Measurements from ENCODE around the gene SOCS3. TPM values are rescaled to one million over a fixed set of nuclear protein-coding genes. Genes with fewer than 3 reads are reported as not detected.

The SOCS3 gene, protein sequence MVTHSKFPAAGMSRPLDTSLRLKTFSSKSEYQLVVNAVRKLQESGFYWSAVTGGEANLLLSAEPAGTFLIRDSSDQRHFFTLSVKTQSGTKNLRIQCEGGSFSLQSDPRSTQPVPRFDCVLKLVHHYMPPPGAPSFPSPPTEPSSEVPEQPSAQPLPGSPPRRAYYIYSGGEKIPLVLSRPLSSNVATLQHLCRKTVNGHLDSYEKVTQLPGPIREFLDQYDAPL
- 10 to 100 TPM in 3 of 4 donors, 1 to 10 TPM in 1; 6.6 to 51.2 (median 11.6) TPM for total RNA-seq
- 52.6 TPM for polyA plus RNA-seq
- long read RNA-seq, donor 1, transcript SOCS3-201 (2 exons, 2,734 nt), result major isoform, 62 of 75 reads
- long read RNA-seq, donor 1, partial matches to known transcripts, result 0 of 75 reads
- long read RNA-seq, donor 1, other reads (novel, unspliced or antisense), result 13 of 75 reads
- long read RNA-seq, donor 2, transcript SOCS3-201 (2 exons, 2,734 nt), result major isoform, 30 of 38 reads
- long read RNA-seq, donor 2, partial matches to known transcripts, result 0 of 38 reads
- long read RNA-seq, donor 2, other reads (novel, unspliced or antisense), result 8 of 38 reads
- long read RNA-seq, donor 3, transcript SOCS3-201 (2 exons, 2,734 nt), result major isoform, 126 of 254 reads
- long read RNA-seq, donor 3, partial matches to known transcripts, result 0 of 254 reads
- long read RNA-seq, donor 3, other reads (novel, unspliced or antisense), result 128 of 254 reads
- long read RNA-seq, donor 4, transcript SOCS3-201 (2 exons, 2,734 nt), result major isoform, 41 of 48 reads
- long read RNA-seq, donor 4, partial matches to known transcripts, result 0 of 48 reads
- long read RNA-seq, donor 4, other reads (novel, unspliced or antisense), result 7 of 48 reads

DNA sequence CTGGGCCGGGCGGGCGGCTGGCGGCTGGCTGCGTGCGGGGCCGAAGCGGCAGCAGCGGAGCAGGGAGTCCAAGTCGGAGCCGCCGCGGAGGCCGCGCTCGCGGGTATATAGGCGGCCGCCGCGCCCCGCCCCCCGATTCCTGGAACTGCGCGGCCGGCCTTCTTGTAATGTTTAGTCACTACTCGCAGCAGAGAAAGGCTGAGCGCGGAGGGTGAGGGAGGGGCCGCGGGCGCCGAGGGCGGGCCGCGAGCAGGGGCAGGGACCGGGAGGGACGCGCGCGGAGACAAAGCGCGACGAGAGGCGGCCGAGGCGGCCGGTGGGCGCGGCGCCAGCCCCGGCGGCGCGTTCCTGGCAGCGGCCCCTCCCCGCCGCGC, at the start of gene SOCS3:
Gene SOCS3, minus strand, starts transcription at position 81 of the 374 bp plus-strand sequence. CDS start 982 bp downstream, outside the sequence.
- WGBS, result under 1% methylated on average over 59 of the region's 59 CpGs
- ATAC-seq, result peak; percentile 84 to 91
- peaks cover 9% of the 10 kb centered on the region for H3K4me1 ChIP-seq (ENCODE audit: control insufficient read depth, insufficient read depth, low read length)

DNA sequence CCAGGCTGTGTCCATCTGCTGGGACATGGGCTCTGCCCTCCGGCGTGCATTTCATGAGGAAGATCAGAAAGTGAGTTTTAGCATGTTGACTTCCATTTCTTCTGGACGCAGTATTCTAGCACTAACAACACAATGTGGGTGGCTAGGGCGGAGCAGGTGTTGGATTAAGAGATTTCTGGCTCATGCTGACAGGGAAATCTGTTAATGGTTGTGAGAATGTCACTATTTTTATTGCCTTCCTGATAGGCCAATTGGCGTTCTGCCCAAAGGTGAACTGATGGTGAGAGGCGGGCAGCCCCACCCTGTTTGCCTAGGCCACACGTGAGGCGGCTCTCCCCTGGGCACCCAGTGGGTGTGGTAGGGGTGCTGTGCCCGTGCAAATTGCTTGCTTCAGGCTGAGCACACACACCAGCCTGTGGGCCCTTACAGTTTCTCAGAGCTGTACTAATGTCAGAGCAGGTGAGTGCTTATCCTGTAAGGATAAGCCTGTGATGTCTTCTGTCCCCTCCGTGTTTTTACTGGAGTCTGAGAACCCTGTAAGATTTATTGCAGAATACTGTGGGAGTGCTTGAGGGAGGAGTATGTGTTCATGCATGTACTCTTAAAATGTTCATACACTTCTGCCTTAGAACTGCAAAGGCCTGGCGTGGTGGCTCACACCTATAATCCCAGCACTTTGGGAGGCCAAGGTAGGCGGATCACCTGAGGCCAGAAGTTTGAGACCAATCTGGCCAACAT, 49.5 kb upstream of the SOCS3 start:
- intact Hi-C loops (cut with DNase I), result no loop called here
- Histone ChIP-seq H3K27ac (ENCODE audit: low read length) (no peak overlapping the region), H3K27me3 (ENCODE audit: control insufficient read depth, insufficient read depth) (no peaks in the 10 kb centered on the region)

More for the DNA sequence above, at the start of gene SOCS3:
- H3K27ac ChIP-seq (ENCODE audit: low read length), result peak within 1 kb of the TSS; percentile 87
- intact Hi-C loops (cut with DNase I), result loop anchor here (2.0 to 5.0 kb wide), 4 partner anchors 61 to 68 kb away; no protein-coding TSS in a partner anchor
- H3K4me3 ChIP-seq (ENCODE audit: low read length), result peak within 1 kb of the TSS; percentile 64
- peak; percentile 97 to 98 (median 98) for DNase-seq
- no peaks in the 10 kb centered on the region for H3K27me3 ChIP-seq (ENCODE audit: control insufficient read depth, insufficient read depth)
- H3K9me3 ChIP-seq (ENCODE audit: control insufficient read depth, low read length), result no peaks in the 10 kb centered on the region

DNA sequence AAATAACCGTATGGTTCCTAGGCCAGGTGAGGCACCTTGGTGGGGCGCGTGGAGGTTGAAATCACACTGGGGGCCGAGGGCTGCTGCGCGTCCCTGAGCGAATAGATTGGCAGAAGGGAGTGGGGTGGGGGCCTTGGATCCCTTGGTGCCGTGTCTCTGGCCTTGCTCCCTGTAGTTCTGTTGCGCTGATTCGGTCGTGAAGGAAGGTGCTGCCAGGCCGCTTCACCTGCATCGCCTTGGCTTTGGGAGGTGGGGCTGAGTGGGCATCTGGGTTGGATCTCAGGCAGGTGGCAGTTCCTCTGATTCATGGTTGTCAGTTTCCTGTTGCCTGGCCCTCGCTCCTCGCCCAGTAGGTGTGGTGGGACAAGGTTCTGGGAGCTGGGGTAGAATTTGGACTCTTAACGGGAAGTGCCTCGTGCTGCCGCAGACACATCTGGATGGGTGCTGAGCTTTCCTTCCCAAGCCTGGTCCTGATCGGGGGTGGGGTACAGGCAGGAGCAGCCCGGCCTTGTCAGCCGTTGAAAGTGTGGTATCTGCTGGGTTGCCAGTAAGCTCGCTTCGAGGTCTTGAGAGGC, 48.7 kb upstream of the SOCS3 start:
- DNase-seq (peak in 1 of 3 donors; percentile 32), ATAC-seq (no peak)
- 87% methylated on average over 23 of the region's 23 CpGs for WGBS
- intact Hi-C loops (cut with DNase I), result no loop called here
- Histone ChIP-seq H3K4me1 (ENCODE audit: control insufficient read depth, insufficient read depth, low read length) (peaks cover 23% of the 10 kb centered on the region), H3K9me3 (ENCODE audit: control insufficient read depth, low read length) (no peaks in the 10 kb centered on the region), H3K27ac (ENCODE audit: low read length) (no peak overlapping the region), H3K4me3 (ENCODE audit: low read length) (no peak overlapping the region), H3K27me3 (ENCODE audit: control insufficient read depth, insufficient read depth) (no peaks in the 10 kb centered on the region)

More for the DNA sequence above, 49.5 kb upstream of the SOCS3 start:
- H3K4me3 ChIP-seq (ENCODE audit: low read length), result no peak overlapping the region
- WGBS, result 69% methylated on average over 12 of the region's 12 CpGs
- H3K4me1 ChIP-seq (ENCODE audit: control insufficient read depth, insufficient read depth, low read length), result peaks cover 23% of the 10 kb centered on the region
- ATAC-seq (no peak), DNase-seq (peak in 2 of 3 donors; percentile 47 to 53)
- no peaks in the 10 kb centered on the region for H3K9me3 ChIP-seq (ENCODE audit: control insufficient read depth, low read length)

DNA sequence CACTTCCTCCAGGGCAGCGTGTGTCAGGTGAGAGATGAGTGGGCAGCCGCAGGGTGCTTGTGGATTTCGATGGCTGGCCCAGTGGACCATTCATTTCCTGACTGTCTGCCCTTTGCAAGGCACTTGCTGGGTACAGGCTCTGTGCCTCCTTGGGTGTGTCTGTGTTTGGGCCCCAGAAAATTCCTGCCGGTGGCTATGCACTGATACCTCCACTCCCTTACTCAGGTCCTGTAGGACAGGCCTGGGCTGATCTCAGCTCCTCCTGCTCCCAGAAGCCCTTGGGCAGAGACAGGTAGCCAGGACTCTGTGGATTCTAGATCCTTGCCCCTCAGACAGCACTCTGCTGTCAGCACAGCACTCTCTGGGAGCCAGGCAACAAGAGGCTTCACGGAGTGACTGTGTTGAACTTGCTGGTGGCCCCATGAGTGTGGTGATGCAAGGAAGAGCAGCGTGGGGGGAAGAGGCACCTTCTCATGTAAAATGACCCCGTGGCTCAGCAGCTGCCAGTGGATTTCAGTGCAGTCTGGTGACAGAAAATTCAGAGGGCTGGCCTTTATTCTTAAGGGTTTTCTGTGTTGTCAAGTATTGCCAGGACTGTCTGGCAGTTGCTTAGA, 47.6 kb upstream of the SOCS3 start:
- Histone ChIP-seq H3K4me3 (ENCODE audit: low read length) (no peak overlapping the region), H3K27ac (ENCODE audit: low read length) (no peak overlapping the region), H3K9me3 (ENCODE audit: control insufficient read depth, low read length) (no peaks in the 10 kb centered on the region), H3K27me3 (ENCODE audit: control insufficient read depth, insufficient read depth) (no peaks in the 10 kb centered on the region), H3K4me1 (ENCODE audit: control insufficient read depth, insufficient read depth, low read length) (peaks cover 18% of the 10 kb centered on the region)
- intact Hi-C loops (cut with DNase I), result no loop called here
- no peak for ATAC-seq
- peak in 1 of 3 donors; percentile 16 for DNase-seq
- WGBS, result 81% methylated on average over 7 of the region's 7 CpGs

DNA sequence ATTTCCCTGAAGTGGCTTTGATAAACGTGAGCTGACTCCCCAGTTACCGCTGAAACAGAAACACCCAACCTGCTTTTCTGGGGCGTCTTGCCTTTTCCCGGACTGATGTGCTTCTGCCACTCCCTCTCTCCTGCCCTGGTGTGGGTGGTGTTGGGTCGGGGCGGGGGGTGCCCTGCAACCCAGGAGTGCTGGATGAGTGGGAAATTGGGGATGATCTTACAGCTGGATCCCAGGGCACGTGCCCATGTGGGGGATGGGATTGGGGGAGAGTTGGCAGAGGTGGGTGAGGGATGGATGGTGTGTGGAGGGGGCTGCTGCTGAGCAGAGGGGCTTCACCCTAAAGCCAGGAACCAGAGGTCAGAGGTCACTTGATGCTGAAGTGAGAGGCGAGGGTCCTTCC, 47.0 kb upstream of the SOCS3 start:
- no peak for DNase-seq
- no peak for ATAC-seq
- 90% methylated on average over 8 of the region's 8 CpGs for WGBS
- Histone ChIP-seq H3K4me1 (ENCODE audit: control insufficient read depth, insufficient read depth, low read length) (peaks cover 15% of the 10 kb centered on the region), H3K27ac (ENCODE audit: low read length) (no peak overlapping the region), H3K4me3 (ENCODE audit: low read length) (no peak overlapping the region), H3K9me3 (ENCODE audit: control insufficient read depth, low read length) (no peaks in the 10 kb centered on the region), H3K27me3 (ENCODE audit: control insufficient read depth, insufficient read depth) (no peaks in the 10 kb centered on the region)
- intact Hi-C loops (cut with DNase I), result no loop called here

DNA sequence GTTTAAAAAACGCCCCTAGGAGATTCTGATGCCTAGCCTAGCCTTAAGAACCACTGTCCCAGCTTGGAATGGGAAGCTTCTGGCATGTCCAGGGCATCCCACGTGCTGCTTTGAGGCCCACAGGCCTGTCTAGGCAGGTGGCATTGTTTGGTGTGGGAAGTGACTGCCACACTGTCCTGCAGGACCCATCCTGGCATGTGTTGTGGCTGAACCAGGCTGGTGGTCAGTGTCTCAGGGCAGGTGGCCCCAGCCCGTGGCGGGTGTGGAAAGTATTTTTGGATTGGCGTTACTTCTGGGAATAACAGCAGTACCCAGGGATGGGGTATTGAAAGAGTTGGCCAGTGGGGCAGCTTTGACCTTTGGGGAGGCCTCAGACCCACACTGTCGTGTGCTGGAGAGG, 46.5 kb upstream of the SOCS3 start:
- WGBS, result 91% methylated on average over 6 of the region's 6 CpGs

DNA sequence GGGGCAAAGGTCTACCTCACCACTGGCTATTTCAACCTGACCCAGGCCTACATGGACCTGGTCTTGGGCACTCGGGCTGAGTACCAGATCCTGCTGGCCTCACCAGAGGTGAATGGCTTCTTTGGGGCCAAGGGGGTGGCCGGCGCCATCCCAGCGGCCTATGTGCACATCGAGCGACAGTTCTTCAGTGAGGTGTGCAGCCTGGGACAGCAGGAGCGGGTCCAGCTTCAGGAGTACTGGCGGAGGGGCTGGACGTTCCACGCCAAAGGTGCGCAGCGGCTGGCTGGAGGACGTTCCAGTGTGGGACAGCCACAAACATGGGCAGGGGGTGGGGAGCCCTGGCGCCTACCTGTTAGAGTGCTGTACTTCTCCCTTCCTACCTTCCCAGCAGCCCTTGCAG, 43.9 kb upstream of the SOCS3 start:
- DNase-seq, result peak in 2 of 3 donors; percentile 11 to 37

More for the DNA sequence above, 46.5 kb upstream of the SOCS3 start:
- ATAC-seq (no peak), DNase-seq (no peak)
- H3K27me3 ChIP-seq (ENCODE audit: control insufficient read depth, insufficient read depth), result no peaks in the 10 kb centered on the region
- H3K9me3 ChIP-seq (ENCODE audit: control insufficient read depth, low read length), result no peaks in the 10 kb centered on the region
- H3K27ac ChIP-seq (ENCODE audit: low read length), result no peak overlapping the region
- H3K4me3 ChIP-seq (ENCODE audit: low read length), result no peak overlapping the region
- intact Hi-C loops (cut with DNase I), result no loop called here
- peaks cover 12% of the 10 kb centered on the region for H3K4me1 ChIP-seq (ENCODE audit: control insufficient read depth, insufficient read depth, low read length)

DNA sequence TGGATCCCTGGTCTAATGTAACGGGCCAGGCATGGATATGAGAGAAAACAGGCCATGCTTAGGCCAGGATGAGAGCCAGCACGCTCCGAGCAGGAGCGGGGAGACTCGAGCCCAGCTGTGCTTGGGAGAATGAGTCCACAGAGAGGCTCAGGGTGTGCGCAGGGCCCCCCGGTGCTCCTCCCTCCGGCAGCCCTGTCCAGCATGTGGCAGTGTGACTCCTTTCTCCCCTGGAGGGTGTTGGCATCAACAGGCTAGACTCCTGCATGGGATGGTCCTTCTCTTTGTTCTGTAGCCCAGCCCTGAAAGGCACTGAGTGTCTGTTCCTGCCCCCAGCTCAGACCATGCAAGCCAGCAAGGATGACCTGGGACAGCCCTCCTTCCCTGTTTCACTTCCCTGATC, 42.0 kb upstream of the SOCS3 start:
- intact Hi-C loops (cut with DNase I), result no loop called here
- Histone ChIP-seq H3K4me1 (ENCODE audit: control insufficient read depth, insufficient read depth, low read length) (peaks cover 11% of the 10 kb centered on the region), H3K9me3 (ENCODE audit: control insufficient read depth, low read length) (no peaks in the 10 kb centered on the region), H3K27ac (ENCODE audit: low read length) (no peak overlapping the region), H3K27me3 (ENCODE audit: control insufficient read depth, insufficient read depth) (no peaks in the 10 kb centered on the region), H3K4me3 (ENCODE audit: low read length) (no peak overlapping the region)
- ATAC-seq (no peak), DNase-seq (peak in 2 of 3 donors; percentile 28 to 41)
- 52% methylated on average over 8 of the region's 8 CpGs for WGBS

More for the DNA sequence above, 43.9 kb upstream of the SOCS3 start:
- Histone ChIP-seq H3K27ac (ENCODE audit: low read length) (no peak overlapping the region), H3K4me1 (ENCODE audit: control insufficient read depth, insufficient read depth, low read length) (peaks cover 1% of the 10 kb centered on the region), H3K27me3 (ENCODE audit: control insufficient read depth, insufficient read depth) (no peaks in the 10 kb centered on the region), H3K4me3 (ENCODE audit: low read length) (no peak overlapping the region), H3K9me3 (ENCODE audit: control insufficient read depth, low read length) (no peaks in the 10 kb centered on the region)
- no peak for ATAC-seq
- WGBS, result 92% methylated on average over 14 of the region's 14 CpGs
- intact Hi-C loops (cut with DNase I), result no loop called here

DNA sequence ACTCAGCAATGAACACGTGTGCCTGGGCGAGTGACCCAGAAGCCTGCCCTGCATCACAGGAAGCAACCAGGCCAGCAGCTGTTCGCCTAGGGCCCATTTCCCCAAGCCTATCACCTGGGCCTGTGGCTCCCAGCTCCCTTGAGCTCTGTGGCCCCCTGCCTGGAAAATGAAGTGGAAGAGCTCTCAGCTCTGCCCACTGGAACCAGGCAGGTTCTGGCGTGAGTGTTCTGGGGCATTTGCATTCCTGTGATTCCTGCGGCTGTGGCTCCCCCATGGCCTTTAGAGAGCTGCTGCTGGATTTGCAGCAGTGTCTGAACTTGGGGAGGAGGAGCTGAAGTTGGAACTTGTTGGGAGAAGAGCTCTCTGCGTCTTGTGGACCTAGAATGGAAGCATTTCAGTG, 41.4 kb upstream of the SOCS3 start:
- 63% methylated on average over 6 of the region's 6 CpGs for WGBS
- ATAC-seq (no peak), DNase-seq (peak in 2 of 3 donors; percentile 26 to 29)
- Histone ChIP-seq H3K27me3 (ENCODE audit: control insufficient read depth, insufficient read depth) (no peaks in the 10 kb centered on the region), H3K9me3 (ENCODE audit: control insufficient read depth, low read length) (no peaks in the 10 kb centered on the region), H3K4me1 (ENCODE audit: control insufficient read depth, insufficient read depth, low read length) (peaks cover 17% of the 10 kb centered on the region), H3K27ac (ENCODE audit: low read length) (no peak overlapping the region), H3K4me3 (ENCODE audit: low read length) (no peak overlapping the region)
- intact Hi-C loops (cut with DNase I), result no loop called here

DNA sequence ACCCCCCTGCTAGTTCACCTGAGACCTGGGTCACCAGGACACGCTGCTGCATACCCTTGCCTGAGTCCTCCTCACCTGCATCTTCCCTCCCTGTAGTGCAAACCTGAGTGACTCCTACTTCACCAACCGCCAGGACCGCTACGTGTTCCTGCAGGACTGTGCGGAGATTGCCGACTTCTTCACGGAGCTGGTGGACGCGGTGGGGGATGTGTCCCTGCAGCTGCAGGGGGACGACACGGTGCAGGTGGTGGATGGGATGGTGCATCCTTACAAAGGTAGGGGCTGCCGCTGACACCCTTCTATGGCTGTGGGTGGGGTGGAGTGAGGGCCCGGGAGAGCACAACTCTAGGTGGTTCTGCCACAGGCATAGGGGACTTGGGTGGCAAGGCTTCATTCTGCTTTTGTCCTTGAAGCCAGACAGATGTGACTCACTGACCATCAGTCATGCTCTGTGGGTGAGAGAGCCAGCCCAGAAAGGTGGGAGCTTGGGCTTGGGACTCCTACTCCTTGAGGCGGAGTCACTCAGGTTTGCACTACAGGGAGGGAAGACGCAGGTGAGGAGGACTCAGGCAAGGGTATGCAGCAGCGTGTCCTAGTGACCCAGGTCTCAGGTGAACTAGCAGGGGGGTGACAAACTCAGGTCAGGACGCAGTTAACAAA, 40.8 kb upstream of the SOCS3 start:
- H3K4me3 ChIP-seq (ENCODE audit: low read length), result no peak overlapping the region
- H3K4me1 ChIP-seq (ENCODE audit: control insufficient read depth, insufficient read depth, low read length), result peaks cover 18% of the 10 kb centered on the region
- no peaks in the 10 kb centered on the region for H3K9me3 ChIP-seq (ENCODE audit: control insufficient read depth, low read length)
- intact Hi-C loops (cut with DNase I), result no loop called here
- ATAC-seq (no peak), DNase-seq (peak in 2 of 3 donors; percentile 20)
- H3K27me3 ChIP-seq (ENCODE audit: control insufficient read depth, insufficient read depth), result no peaks in the 10 kb centered on the region
- no peak overlapping the region for H3K27ac ChIP-seq (ENCODE audit: low read length)
- 89% methylated on average over 17 of the region's 17 CpGs for WGBS

All from right cardiac atrium (tissue), 5 donors.